HG03097 (cell line): Measurements from ENCODE around the gene UNC13C.

Experiments
- ATAC-seq: cut with Tn5 transposase; IDR thresholded peaks from one replicate; pipeline ENCODE4 v1.9.1; 2021; ENCODE audit not compliant: unreplicated experiment, low FRiP score

The UNC13C gene

DNA sequence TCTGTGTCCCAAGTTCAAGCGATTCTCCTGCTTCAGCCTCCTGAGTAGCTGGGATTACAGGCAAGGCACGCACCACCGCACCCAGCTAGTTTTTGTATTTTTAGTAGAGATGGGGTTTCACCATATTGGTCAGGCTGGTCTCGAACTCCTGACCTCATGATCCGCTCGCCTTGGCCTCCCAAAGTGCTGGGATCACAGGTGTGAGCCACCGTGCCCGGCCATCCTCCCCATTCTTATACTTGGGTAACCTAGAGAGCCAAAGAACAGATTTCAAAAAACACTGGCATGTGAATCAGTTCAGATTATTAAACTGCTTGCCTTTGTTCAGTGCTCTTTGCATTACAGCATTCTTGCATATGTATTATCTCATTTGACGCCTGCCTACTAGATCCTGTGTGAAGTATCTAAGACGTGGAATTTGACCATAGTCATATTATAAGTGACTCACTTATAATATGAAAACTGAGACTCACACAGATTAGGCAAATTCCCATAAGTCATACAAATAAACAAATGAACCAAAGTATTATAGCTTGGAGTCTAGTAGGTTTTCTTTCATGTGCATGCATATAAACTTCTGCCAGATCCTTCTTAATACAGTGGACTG lies 123.5 kb downstream of the UNC13C start:
- ATAC-seq = no peak

- ATAC-seq = no peak
Observed at GRCh38 chr15:54102704-54103103, 124.5 kb downstream of the UNC13C start.

DNA sequence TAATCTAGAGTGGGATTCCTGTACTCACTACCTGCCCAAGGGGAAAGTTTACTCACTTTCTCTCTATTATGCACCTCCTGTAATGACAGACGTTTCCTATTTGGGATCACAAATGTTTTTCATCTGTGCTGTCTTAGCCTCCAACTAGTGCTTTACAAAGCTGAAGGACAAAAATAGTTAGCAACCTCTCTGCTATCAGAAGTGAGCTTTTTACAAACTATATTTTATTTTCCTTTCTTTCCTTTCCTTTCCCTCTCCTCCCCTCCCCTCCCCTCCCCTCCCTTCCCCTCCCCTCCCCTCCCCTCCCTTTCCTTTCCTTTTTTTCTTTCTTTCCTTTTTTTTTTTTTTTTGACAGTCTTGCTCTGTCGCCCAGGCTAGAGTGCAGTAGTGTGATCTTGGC lies 130.8 kb downstream of the UNC13C start:
- no peak for ATAC-seq

GRCh38 chr15:54119051-54119450 lies 140.8 kb downstream of the UNC13C start:
- ATAC-seq = no peak

- ATAC-seq = no peak
Observed at GRCh38 chr15:54120949-54121463, 142.8 kb downstream of the UNC13C start.

DNA sequence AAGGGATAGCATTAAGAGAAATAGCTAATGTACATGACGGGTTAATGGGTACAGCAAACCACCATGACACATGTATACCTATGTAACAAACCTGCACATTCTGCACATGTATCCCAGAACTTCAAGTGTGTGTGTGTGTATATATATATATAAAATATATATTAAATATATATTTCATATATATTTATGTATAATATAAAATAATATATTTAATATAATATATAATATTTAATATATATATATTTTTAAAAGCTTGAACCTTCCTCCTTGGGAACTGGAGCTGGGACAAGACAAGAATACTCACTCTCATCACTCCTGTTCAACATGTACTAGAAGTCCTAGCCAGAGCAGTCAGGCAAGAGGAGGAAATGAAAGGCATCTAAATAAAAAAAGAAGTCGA lies 149.3 kb downstream of the UNC13C start:
- no peak for ATAC-seq

GRCh38 chr15:54131410-54131809 lies 153.2 kb downstream of the UNC13C start:
- ATAC-seq = no peak

- ATAC-seq = no peak
Observed at GRCh38 chr15:54149115-54149531, 170.9 kb downstream of the UNC13C start.

DNA sequence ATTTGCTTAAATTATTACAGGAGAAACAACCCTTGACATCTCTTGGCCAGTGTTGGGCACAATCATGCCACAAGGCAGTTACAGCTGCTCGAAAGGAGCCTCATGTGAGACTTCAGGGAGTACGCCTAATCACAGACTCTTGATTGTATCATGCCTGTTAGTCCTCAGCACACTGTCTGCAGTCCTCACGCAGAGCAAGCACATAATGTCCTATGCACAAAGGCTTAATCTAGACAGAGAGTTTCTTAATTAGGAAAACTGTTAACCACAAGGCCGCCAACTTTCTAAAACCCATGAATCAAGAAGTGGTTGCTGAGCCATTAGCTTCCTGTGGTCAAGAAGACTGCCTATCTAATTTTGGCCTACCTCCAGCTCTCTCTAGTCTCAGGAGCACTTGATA lies 172.0 kb downstream of the UNC13C start:
- no peak for ATAC-seq

GRCh38 chr15:54159012-54159411 lies 180.8 kb downstream of the UNC13C start:
- no peak for ATAC-seq

GRCh38 chr15:54187325-54187724 lies 209.1 kb downstream of the UNC13C start:
- no peak for ATAC-seq

- no peak for ATAC-seq
Observed at GRCh38 chr15:54197995-54198394, 219.8 kb downstream of the UNC13C start.

GRCh38 chr15:54206586-54207321 lies 228.5 kb downstream of the UNC13C start:
- no peak for ATAC-seq

GRCh38 chr15:54208786-54209185 lies 230.5 kb downstream of the UNC13C start:
- no peak for ATAC-seq

GRCh38 chr15:54212635-54213034 lies 234.4 kb downstream of the UNC13C start:
- no peak for ATAC-seq

DNA sequence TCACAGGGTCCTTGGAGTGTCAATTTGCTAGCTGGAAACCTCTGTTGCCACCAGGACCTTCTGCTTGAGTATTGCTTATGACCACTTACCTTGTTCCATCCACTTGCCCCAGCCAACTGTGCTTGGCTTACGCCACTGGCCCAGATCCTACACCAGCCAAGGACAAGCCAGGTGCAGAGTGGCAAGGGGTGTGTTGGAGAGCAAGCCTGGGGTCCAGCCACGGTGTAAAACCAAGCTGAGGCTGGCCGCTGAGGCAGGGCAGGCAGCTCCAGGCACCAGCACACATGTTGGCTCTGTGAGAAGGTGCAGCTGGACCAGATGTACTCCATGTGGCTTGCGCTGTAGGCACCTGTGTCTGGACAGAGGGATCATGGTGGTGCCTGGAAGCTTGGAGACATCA lies 248.2 kb downstream of the UNC13C start:
- no peak for ATAC-seq

- ATAC-seq = no peak
Observed at GRCh38 chr15:54227569-54227968, 249.3 kb downstream of the UNC13C start.

DNA sequence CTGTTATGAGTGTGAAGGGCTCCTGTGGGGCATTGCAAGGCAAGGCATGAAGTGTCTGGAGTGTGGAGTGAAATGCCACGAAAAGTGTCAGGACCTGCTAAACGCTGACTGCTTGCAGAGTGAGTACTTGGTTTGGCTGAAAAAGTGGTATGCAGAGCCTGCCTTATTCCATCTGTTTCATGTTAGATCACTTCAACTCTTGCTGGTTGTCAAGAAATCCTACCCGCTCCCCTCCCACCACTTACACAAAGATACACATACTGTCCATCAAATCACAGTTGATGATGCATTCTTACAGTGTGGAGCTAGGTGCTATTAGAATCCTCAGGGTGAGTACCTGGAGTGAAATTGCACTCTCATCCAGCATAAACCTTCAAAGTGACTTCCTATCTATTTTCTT lies 272.1 kb downstream of the UNC13C start:
- ATAC-seq = no peak

GRCh38 chr15:54256190-54256589 lies 277.9 kb downstream of the UNC13C start:
- no peak for ATAC-seq

DNA sequence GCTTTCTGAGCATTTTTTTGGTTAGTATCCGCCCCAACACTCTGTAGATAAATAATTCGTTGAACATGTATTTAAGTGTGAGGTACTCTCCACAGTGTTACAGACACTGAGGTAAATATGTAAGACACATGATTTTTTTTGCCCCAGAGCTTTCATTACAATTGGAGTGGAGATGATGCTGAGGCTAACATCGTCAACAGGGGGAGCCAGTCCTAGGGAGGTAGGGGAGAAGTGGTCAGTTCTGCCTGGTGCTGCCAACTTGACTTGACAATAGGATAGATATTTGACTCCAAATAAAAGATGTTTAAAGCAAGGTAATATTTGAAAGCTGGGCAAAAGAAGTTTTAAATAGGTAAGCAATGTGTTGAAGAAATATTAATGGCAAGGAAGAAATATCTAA lies 295.7 kb downstream of the UNC13C start:
- ATAC-seq = no peak

DNA sequence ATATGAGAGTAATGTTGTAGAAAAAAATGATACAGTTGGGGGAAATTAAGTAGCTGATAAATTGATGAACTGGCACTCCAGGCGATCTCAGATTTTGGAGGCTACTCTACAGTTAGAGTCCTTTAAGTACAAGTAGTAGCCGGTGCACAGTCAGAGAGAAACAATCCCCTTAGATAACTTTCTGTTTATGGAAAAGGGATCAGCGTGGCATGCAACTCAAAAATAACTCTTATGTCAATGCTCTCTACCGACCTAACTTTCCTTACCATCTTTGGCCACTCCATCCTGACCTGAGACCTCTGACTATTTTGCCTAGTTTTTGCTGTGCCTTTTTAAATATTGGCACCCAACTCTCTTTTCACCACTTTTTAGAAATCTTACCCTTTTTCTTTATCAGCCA lies 299.6 kb downstream of the UNC13C start:
- ATAC-seq = no peak

- no peak for ATAC-seq
Observed at GRCh38 chr15:54280726-54281125, 302.5 kb downstream of the UNC13C start.
